Naive thymus-derived CD4-positive, alpha-beta T cell (primary cell): ENCODE data around the gene PTPRN. TPM values are rescaled to one million over a fixed set of nuclear protein-coding genes. Genes with fewer than 3 reads are reported as not detected.

Source experiments
- ATAC-seq: fragments of 150-1000 bp; cut with Tn5 transposase; 2 replicates; pipeline ENCODE4 v1.10.0; 2021; ENCODE audit warnings: mild to moderate bottlenecking, moderate library complexity
- CTCF ChIA-PET: fragments of 350-600 bp; sonication (Branson Sonifier 250); formaldehyde crosslinking; loops from one replicate; lab custom pipeline; 2021; ENCODE audit warnings: antibody characterized with exemption; lab: Charles Lee
- POLR2A ChIA-PET: fragments of 350-600 bp; sonication (Branson Sonifier 250); formaldehyde crosslinking; loops from one replicate; lab custom pipeline; 2021; ENCODE audit warnings: antibody characterized with exemption, inconsistent platforms; lab: Charles Lee
- DNase-seq, 9 donors: peaks; one replicate each; pipeline versions ENCODE4 v3.0.0 to v3.0.0-alpha.2; 2020 to 2022; ENCODE audit warnings: mixed read lengths in 1 of 9
- H3K27ac ChIP-seq: one replicate; pipeline ENCODE4 v1.7.0; 2013; ENCODE audit warnings: mild to moderate bottlenecking, low read depth, low read length, moderate library complexity
- H3K27me3 ChIP-seq, 2 donors: one replicate each; pipeline ENCODE4 v1.7.0; 2013; ENCODE audit warnings: low read length in 2 of 2, mild to moderate bottlenecking in 2 of 2, moderate library complexity in 2 of 2; ENCODE audit not compliant: control insufficient read depth in 2 of 2, insufficient read depth in 2 of 2
- H3K36me3 ChIP-seq, 3 experiments: 1 replicate in 2 of 3; 2 replicates in 1 of 3; pipeline ENCODE4 v1.7.0; 2013; ENCODE audit warnings: low read length in 3 of 3, mild to moderate bottlenecking in 3 of 3, moderate library complexity in 1 of 3; ENCODE audit not compliant: insufficient read depth in 3 of 3, control insufficient read depth in 2 of 3
- H3K4me1 ChIP-seq, 2 donors: one replicate each; pipeline ENCODE4 v1.7.0; 2013; ENCODE audit warnings: low read length in 2 of 2, mild to moderate bottlenecking in 2 of 2, moderate library complexity in 1 of 2; ENCODE audit not compliant: control insufficient read depth in 2 of 2, insufficient read depth in 2 of 2
- H3K4me3 ChIP-seq: 2 replicates; pipeline ENCODE4 v1.7.0; 2013; ENCODE audit warnings: mild to moderate bottlenecking, low read length
- H3K9me3 ChIP-seq, 3 experiments: 1 replicate in 2 of 3; 2 replicates in 1 of 3; pipeline ENCODE4 v1.7.0; 2013; ENCODE audit warnings: low read length in 3 of 3; ENCODE audit not compliant: control insufficient read depth in 2 of 3
- H3K27ac Mint-ChIP-seq, 9 donors: one replicate each; pipeline ENCODE4 v1.8.0; 2020 to 2022; ENCODE audit warnings: mixed read lengths in 9 of 9, mild to moderate bottlenecking in 8 of 9, moderate library complexity in 5 of 9, inconsistent platforms in 2 of 9
- H3K27me3 Mint-ChIP-seq, 5 donors: one replicate each; pipeline ENCODE4 v1.8.0; 2021 to 2022; ENCODE audit warnings: mixed read lengths in 5 of 5, mild to moderate bottlenecking in 1 of 5
- H3K36me3 Mint-ChIP-seq, 5 donors: one replicate each; pipeline ENCODE4 v1.8.0; 2020 to 2022; ENCODE audit warnings: mixed read lengths in 5 of 5, mild to moderate bottlenecking in 3 of 5, inconsistent platforms in 1 of 5
- H3K4me1 Mint-ChIP-seq, 7 donors: one replicate each; pipeline ENCODE4 v1.8.0; 2020 to 2022; ENCODE audit warnings: mixed read lengths in 7 of 7, mild to moderate bottlenecking in 3 of 7, inconsistent platforms in 1 of 7
- H3K4me3 Mint-ChIP-seq, 10 donors: one replicate each; pipeline ENCODE4 v1.8.0; 2020 to 2022; ENCODE audit warnings: mild to moderate bottlenecking in 10 of 10, mixed read lengths in 10 of 10, moderate library complexity in 6 of 10, inconsistent platforms in 2 of 10
- H3K9me3 Mint-ChIP-seq, 11 donors: one replicate each; pipeline ENCODE4 v1.8.0; 2020 to 2022; ENCODE audit warnings: mixed read lengths in 11 of 11, mild to moderate bottlenecking in 4 of 11, inconsistent platforms in 1 of 11, moderate library complexity in 1 of 11
- intact Hi-C, 2 donors: fragments of 100-400 bp; cut with micrococcal nuclease; formaldehyde crosslinking; loops; one replicate each; pipeline ENCODE4 v1.15.1; 2023
- polyA plus RNA-seq, 2 donors: library from polyadenylated mRNA; unstranded; fragments of 300-500 nt; fragmentation: Illumina TruSeq; gene quantifications; one replicate each; pipeline ENCODE4 v1.2.3, GENCODE V29; 2021
- total RNA-seq, 6 experiments: library from RNA in 5 of 6; stranded (reverse) in 5 of 6; gene quantifications; 1 replicate in 5 of 6; 2 replicates in 1 of 6; pipeline ENCODE4 v1.2.3 and lab custom pipeline; 2021 to 2026

PTPRN gene
- total and polyA plus RNA-seq, 7 experiments from 2014 or later = 0.48 TPM; not detected in 6

DNA sequence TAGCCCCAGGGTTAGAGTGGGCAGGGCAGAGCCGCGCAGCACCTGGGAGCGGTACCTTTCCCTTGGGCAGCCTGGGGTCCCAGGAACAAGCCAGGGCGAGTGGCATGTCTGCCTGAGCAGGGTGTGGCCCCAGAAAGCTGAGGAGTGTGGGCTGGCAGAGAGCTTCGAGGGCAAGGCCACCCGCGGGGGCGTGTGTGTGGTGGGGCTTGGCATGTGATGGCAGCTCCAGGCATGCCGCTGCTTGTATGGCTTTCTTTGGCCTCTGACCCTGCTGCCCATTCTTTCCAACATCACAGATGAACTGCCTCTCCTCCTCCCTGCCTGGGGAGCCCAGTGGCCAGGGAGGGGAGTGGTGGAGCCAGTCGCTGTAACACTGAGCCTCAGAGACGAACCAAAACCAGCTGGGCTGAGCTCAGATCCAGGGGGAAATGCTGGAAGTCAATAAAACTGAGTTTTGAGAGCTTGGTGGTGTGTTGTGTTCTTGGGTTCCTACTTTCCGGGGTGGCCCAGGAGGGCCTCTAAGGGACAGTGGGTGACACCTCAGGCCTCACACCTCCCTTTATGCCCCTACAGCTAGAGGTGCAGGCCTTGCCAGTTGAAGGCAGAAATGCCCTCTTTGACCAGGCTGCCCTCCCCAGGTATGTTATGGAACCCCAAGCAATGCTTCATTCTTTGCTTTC is 22.6 kb downstream of the PTPRN start:
- ChIA-PET POLR2A (interaction anchor here (0.9 to 1.1 kb wide), 3 partner anchors 8 to 33 kb away, joined by 3 read pairs; partner anchors contain the start of genes TUBA4A and TUBA4B), CTCF (interaction anchor here (0.6 to 2.0 kb wide), 6 partner anchors 7 to 49 kb away, joined by 3 to 12 read pairs (median 4); partner anchors contain the start of gene DNAJB2)
- H3K36me3 Mint-ChIP-seq = peaks cover 0 to 22% (median 8%) of the 10 kb centered on the region in 5 donors
- intact Hi-C loops = no loop called here
- ATAC-seq (no peak), DNase-seq (no peak)
- no peaks in the 10 kb centered on the region for H3K9me3 ChIP-seq
- H3K27ac ChIP-seq = no peak overlapping the region
- H3K36me3 ChIP-seq = peaks cover 0 to 51% (median 17%) of the 10 kb centered on the region in 3 experiments
- no peak overlapping the region for H3K4me3 ChIP-seq
- no peaks in the 10 kb centered on the region for H3K27me3 Mint-ChIP-seq
- peaks cover 5 to 19% (median 10%) of the 10 kb centered on the region in 7 donors for H3K4me1 Mint-ChIP-seq
- H3K27ac Mint-ChIP-seq = peak overlapping the region in 6 of 9 donors; percentile 7 to 82 (median 26)
- H3K4me3 Mint-ChIP-seq = no peak overlapping the region
- no peaks in the 10 kb centered on the region for H3K27me3 ChIP-seq
- no peaks in the 10 kb centered on the region for H3K4me1 ChIP-seq
- no peaks in the 10 kb centered on the region for H3K9me3 Mint-ChIP-seq

DNA sequence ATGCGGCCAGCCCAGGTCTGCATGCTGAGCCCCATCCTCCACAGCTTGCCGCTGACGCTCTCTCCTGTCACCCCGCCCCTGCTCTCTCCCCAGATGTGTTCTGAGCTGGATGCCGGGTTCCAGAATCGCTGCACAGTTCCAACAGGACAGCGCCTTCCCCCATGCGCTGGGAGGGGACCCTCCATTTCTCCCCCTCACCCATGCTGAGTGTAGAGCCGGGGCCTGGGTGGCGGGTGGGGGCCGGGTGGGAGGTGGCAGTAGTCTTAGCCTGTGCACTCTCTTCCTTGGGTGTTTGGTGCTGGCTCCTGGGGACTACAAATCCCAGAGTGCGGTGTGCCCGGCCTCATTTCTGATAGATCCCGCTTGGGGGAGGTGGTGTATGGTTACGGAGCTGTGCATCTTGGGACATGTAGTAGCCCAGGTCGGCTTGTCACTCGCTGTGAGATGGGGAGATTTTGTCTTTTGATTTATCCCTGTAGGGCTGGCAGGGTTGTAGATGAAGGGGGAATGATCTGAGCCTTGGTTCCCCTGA is 23.2 kb downstream of the PTPRN start:
- ATAC-seq = no peak
- POLR2A ChIA-PET = interaction anchor here (0.9 to 1.1 kb wide), 2 partner anchors 32 to 33 kb away, joined by 3 read pairs; partner anchors contain the start of genes TUBA4A and TUBA4B
- Histone ChIP-seq H3K9me3 (no peaks in the 10 kb centered on the region), H3K27me3 (no peaks in the 10 kb centered on the region), H3K4me1 (peaks cover 0 to 4% of the 10 kb centered on the region in 2 donors), H3K27ac (no peak overlapping the region), H3K4me3 (no peak overlapping the region), H3K36me3 (peaks cover 6 to 57% (median 22%) of the 10 kb centered on the region in 3 experiments)
- CTCF ChIA-PET = interaction anchor here (0.6 to 2.0 kb wide), 3 partner anchors 9 to 34 kb away, joined by 3 to 12 read pairs (median 4); no protein-coding TSS in a partner anchor
- H3K27me3 Mint-ChIP-seq = no peaks in the 10 kb centered on the region
- intact Hi-C loops = no loop called here
- H3K4me3 Mint-ChIP-seq = no peak overlapping the region
- peak overlapping the region in 4 of 9 donors; percentile 17 to 54 (median 27) for H3K27ac Mint-ChIP-seq
- H3K4me1 Mint-ChIP-seq = peaks cover 6 to 25% (median 16%) of the 10 kb centered on the region in 7 donors
- no peaks in the 10 kb centered on the region for H3K9me3 Mint-ChIP-seq
- peaks cover 0 to 28% (median 8%) of the 10 kb centered on the region in 5 donors for H3K36me3 Mint-ChIP-seq
- DNase-seq = no peak

DNA sequence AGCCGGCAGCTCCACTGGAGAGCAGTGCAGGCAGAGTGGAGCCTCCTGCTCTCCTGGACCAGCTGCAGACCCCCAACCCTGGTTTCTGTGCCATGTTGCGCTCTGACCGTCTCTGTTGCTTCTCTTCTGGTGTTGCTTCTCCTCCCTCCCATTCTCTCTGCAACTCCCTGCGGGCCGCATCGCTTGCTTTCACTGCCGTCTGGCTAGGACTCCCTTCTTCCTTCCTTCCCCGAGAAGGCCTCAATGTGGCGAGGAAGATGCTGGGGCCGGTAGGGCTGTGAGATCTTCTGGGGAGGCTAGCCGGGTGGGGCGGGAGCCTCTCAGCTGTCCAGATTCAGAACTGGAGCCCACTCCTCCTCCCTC is 23.8 kb downstream of the PTPRN start:
- ChIA-PET CTCF (interaction anchor here (2.0 to 12.9 kb wide), 2 partner anchors 10 to 11 kb away, joined by 12 to 194 read pairs; no protein-coding TSS in a partner anchor), POLR2A (interaction anchor here (1.1 kb wide), 2 partner anchors 32 to 109 kb away, joined by 3 to 4 read pairs; partner anchors contain the start of genes CNPPD1 and TUBA4B)
- Histone ChIP-seq H3K4me3 (no peak overlapping the region), H3K27me3 (no peaks in the 10 kb centered on the region), H3K9me3 (no peaks in the 10 kb centered on the region), H3K27ac (peak overlapping the region; percentile 46), H3K36me3 (peaks cover 11 to 63% (median 28%) of the 10 kb centered on the region in 3 experiments), H3K4me1 (peaks cover 5 to 10% of the 10 kb centered on the region in 2 donors)
- Mint-ChIP-seq H3K4me1 (peaks cover 8 to 30% (median 22%) of the 10 kb centered on the region in 7 donors), H3K27me3 (no peaks in the 10 kb centered on the region), H3K36me3 (peaks cover 0 to 30% (median 9%) of the 10 kb centered on the region in 5 donors), H3K27ac (peak overlapping the region in 5 of 9 donors; percentile 17 to 76 (median 26)), H3K9me3 (no peaks in the 10 kb centered on the region), H3K4me3 (no peak overlapping the region)
- intact Hi-C loops = no loop called here
- DNase-seq = no peak
- ATAC-seq = no peak

DNA sequence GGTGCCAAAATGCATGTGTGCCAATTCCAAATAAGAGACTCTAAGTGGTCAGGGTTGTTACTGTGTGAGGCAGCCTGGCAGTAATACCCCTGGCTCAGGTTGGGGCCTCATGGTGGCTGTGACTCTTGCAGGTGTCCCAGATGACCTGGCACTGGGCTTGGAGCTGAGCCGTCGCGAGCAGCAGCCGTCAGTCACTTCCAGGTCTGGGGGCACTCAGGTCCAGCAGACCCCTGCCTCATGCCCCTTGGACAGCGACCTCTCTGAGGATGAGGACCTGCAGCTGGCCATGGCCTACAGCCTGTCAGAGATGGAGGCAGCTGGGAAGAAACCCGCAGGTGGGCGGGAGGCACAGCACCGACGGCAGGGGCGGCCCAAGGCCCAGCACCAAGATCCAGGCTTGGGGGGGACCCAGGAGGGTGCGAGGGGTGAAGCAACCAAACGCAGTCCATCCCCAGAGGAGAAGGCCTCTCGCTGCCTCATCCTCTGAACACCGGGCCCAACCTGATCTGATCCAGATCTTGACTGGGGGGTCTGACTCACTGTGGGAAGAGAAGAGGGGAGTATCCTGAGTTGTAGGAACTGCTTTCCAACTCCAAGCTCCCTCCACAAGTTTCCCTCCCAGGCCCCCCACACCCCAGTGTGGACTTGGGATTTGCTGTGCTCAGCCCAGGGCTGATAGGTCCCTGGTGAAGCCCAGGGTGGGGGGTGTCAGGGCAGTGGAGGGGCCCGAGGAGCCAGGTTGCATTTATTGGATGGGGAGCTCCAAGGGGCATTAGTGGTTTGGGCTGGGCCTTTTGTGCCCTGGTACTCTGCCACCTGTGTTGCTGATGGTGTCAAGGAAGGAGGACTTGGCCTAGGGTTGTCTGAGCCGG is 24.5 kb downstream of the PTPRN start:
- H3K4me3 Mint-ChIP-seq = no peak overlapping the region
- H3K4me1 Mint-ChIP-seq = peaks cover 14 to 36% (median 29%) of the 10 kb centered on the region in 7 donors
- H3K27me3 Mint-ChIP-seq = no peaks in the 10 kb centered on the region
- Histone ChIP-seq H3K4me1 (peaks cover 10 to 16% of the 10 kb centered on the region in 2 donors), H3K36me3 (peaks cover 11 to 64% (median 28%) of the 10 kb centered on the region in 3 experiments), H3K27ac (peak overlapping the region; percentile 46), H3K4me3 (no peak overlapping the region), H3K9me3 (no peaks in the 10 kb centered on the region), H3K27me3 (no peaks in the 10 kb centered on the region)
- ATAC-seq (no peak), DNase-seq (no peak)
- CTCF ChIA-PET = interaction anchor here (12.9 kb wide), 1 partner anchor 11 kb away, joined by 194 read pairs; no protein-coding TSS in a partner anchor
- peak overlapping the region in 3 of 9 donors; percentile 14 to 46 (median 16) for H3K27ac Mint-ChIP-seq
- POLR2A ChIA-PET = interaction anchor here (1.1 to 1.9 kb wide), 2 partner anchors 46 to 108 kb away, joined by 4 to 6 read pairs; partner anchors contain the start of gene CNPPD1
- no peaks in the 10 kb centered on the region for H3K9me3 Mint-ChIP-seq
- intact Hi-C loops = no loop called here
- H3K36me3 Mint-ChIP-seq = peaks cover 0 to 30% (median 10%) of the 10 kb centered on the region in 5 donors

DNA sequence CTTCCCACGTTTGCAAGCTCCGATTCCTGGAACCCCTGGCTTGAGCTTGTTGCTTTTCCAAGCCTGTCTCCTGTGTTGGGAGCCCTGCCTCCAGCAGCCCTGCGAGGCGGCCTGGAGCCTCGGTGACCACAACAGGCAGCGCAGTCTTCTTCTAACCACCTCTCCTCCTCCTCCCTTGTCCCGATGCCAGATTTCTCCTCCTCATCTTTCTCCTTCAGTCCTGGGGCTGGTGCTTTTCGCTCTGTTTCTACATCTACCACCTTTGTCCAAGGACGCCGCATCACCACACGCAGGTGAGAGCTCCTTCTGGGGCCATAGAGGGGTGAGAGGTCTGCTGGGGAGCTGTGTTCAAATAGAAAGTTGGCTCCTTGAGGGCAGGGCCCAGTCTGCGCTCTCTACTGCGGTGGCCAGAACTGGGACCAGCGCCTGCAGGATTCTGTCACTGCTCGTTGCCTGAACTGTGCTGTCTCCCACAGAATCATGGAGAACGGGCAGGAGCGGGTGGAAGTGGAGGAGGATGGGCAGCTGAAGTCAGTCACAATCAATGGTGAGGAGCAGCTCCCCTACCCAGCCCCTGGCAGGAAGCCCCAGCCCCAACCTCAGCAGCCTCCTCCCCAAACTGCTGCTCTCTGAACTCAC is 26.1 kb downstream of the PTPRN start:
- POLR2A ChIA-PET = interaction anchor here (0.8 to 8.2 kb wide), 5 partner anchors 12 to 110 kb away, joined by 6 to 214 read pairs (median 9); partner anchors contain the start of genes ANKZF1, ATG9A, TUBA4A and TUBA4B
- no peak overlapping the region for H3K4me3 ChIP-seq
- no peak for ATAC-seq
- H3K27ac ChIP-seq = peak overlapping the region; percentile 24
- CTCF ChIA-PET = interaction anchor here (12.9 kb wide), 1 partner anchor 13 kb away, joined by 194 read pairs; no protein-coding TSS in a partner anchor
- H3K27me3 ChIP-seq = no peaks in the 10 kb centered on the region
- peaks cover 24 to 50% (median 41%) of the 10 kb centered on the region in 7 donors for H3K4me1 Mint-ChIP-seq
- H3K9me3 Mint-ChIP-seq = no peaks in the 10 kb centered on the region
- no peak for DNase-seq
- no peaks in the 10 kb centered on the region for H3K9me3 ChIP-seq
- peak overlapping the region in 1 of 10 donors; percentile 59 for H3K4me3 Mint-ChIP-seq
- intact Hi-C loops = no loop called here
- H3K36me3 Mint-ChIP-seq = peaks cover 0 to 30% (median 10%) of the 10 kb centered on the region in 5 donors
- H3K27me3 Mint-ChIP-seq = no peaks in the 10 kb centered on the region
- peaks cover 11 to 64% (median 28%) of the 10 kb centered on the region in 3 experiments for H3K36me3 ChIP-seq
- peaks cover 18 to 25% of the 10 kb centered on the region in 2 donors for H3K4me1 ChIP-seq
- H3K27ac Mint-ChIP-seq = peak overlapping the region in 7 of 9 donors; percentile 28 to 100 (median 82)
